HG03045 (cell line): Measurements from ENCODE around the gene SKOR2.

Experiments used
- ATAC-seq: cut with Tn5 transposase; IDR thresholded peaks from one replicate; pipeline ENCODE4 v1.9.1; 2021; ENCODE audit warnings: mild to moderate bottlenecking, moderate library complexity; ENCODE audit not compliant: unreplicated experiment

Gene SKOR2

DNA sequence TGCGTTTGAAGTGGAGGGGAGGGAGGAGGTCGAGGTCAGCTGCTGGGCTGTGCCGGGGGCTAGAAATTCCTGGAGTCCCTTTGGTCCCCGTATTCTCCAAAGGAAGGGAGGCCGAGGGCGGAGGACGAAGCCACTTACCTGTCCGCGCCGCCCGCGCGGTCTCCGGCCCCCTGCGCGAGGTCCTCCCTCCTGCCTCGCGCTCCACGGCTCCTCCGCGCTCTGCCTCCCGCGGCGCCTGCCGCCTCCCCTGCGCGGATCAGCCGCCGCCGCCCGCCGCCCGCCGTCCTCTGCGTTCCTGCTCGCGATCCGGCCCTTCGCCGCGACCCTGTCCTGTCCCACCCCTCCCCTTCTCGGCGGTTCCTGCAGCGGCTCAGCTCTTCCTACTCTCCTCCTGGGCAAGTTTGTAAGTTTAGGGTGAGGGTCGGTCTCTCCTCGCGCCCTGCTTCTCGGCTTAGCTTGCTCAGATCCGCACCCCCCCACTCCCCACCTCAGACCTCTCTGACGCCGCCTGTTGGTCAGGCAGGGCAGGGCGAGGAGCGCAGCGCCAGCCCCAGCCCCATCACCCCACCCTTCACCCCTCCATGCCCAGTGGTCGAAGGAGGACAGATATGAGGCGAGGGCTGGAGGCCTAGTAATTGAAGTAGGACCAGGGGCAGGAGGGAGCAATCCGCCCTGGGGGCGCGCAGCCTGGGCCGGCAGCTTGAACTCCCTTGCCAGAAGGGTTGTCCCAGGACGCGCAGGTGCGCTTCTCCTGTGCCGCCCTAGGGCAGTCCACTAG, 9.7 kb upstream of the SKOR2 start:
- no peak for ATAC-seq

DNA sequence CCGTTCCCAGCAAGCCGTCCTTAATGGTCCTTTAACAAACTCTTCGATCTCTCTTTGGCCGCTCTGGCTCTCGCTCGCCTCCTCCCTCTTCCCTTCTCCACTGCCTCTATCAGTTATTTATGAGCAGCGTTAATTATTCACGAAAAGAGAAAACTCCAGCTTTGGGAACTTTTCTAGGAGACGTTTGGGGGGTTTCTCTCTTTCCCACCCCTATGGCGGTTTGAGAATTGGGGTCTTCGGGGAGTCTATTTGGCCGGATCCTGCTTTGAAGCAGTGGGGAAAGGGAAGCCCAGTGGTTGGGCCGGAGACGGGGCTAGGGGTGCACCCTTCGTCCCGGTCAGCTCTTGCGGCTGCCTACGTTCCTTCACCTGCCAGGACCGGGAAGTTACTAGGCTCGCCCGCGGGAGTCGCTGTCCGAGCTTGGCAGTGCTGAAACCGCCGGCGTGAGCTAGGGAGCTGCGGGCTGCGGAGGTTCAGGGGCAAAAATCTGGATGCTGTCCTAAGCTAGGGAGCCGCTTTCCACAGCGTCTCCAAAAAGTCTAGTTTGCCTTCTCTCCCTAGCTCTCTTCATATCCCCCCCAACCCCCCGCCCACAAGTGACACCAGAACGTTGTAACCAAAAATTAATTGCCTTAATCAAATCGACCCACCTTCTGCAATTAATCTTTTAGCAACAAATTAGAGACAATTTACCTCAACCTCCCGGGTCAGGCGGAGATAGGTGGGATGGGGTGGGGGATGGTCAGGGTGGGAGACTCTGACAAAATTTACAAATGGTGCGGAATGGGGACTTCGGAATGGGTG, 8.9 kb upstream of the SKOR2 start:
- ATAC-seq = no peak

- ATAC-seq = no peak
Observed at GRCh38 chr18:47254341-47254939, 3.0 kb upstream of the SKOR2 start.

DNA sequence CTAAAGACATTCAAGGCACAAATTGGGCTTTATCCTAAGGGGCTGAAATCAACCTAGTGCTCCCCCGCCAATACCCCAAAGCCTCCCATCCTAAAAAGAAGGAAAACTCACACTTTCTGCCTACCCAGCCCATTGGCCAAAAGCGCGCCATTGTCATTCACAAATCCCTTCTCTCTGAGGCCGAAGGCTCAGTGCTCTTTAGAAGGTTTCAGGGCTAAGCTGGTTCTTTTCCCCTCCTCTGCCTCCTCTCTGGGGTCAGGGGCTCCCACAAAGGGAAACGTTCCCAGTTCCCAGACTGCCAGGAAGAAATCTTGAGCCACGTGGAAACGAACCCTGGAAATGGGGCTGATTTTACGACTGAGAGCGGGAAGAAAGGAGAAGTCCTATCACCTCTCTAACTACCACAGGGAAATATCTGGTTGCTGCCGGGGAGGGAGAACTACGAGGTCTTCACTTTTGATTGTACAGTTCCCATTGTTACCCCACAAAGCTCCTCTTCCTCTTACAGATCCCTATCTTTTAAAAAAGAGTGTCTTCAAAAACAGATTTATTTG, 1.7 kb upstream of the SKOR2 start:
- no peak for ATAC-seq

- no peak for ATAC-seq
Observed at GRCh38 chr18:47250391-47251046, 941 bp downstream of the SKOR2 start.

DNA sequence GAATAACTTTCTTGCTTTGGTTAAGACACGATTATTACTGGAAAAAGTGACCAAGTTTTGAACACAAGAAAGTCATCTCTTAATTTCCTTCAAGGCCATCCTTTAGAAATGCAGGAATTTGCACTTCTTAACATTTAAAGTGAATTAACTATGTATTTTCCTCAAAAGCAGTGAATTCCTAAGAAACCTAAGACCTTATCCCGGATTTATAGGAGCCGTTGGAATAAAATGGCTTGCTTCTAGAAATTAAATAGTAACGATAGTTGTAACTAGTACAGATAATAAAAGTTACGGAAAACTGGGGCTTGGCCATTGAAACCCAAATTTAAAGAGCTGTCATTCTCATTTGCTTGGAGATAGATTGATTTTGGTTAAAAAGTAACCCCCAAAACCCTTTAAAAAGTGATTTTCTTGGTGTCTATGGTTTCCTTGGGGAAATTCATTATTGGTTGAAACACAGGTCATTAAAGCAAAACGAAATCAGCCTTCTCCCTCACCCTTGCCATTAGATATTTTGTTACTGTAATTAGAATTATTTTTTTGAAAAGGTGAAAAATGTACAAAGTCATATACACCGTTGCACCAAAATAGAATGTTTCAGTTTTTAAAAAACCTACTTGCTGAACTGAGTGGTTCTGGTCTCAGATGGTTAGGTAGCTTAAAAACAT, 2.0 kb downstream of the SKOR2 start:
- no peak for ATAC-seq

DNA sequence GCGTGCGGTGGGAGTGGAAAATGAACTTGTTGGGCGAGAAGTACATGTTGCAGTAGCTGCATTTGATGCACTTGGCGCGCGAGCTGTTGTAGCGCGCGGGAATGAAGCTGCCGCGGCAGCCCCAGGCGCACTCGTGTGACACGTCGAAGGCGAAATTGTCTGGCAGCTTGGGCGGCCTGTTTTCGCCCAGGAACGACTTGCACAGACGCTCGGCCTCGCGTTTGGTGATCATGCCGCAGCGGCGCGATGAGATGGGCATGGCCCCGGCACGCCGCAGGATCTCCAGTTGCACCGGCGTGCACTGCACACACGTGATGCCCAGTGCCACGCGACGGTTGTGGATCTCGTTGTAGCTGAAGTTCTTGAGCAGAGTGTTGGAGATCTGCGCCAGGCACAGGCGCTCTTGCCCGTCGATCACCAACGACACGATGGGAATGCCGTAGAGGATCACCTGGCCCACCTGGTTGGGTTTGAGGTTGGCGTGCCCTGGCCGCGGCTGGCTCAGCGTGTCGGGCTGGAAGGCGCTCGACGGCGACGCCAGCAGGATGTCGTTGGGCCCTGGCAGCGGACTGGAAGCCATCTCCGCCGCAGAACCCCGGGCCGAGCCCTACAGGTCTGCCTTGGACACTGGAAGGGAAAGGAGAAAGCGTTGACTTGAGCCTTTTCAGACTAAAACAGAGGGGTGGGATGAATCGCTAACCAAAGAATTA, 2.7 kb downstream of the SKOR2 start:
- no peak for ATAC-seq

DNA sequence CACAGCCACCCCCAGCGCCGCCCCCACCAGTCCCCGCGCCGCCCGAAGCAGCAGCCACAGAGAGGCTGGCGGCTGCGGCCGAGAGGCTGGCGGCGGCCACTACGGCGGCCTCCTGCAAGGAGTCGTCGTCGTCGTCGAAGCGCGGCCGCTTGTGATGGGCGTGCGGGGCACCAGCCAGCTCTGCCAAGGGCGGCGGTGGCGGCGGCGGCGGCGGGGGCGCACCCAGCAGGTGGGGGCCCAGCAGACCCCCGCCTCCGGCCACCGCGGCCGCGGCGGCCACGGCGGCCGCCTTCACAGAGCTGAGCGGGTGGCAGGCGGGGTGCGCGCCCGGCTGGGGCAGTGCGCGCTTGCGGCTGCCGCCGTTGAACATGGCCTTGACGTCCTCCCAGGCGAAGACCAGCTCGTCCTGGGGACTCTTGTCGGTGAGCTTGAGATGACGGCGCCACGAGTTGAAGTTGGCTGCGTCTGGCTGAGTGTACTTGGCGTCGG, 3.3 kb downstream of the SKOR2 start:
- no peak for ATAC-seq

DNA sequence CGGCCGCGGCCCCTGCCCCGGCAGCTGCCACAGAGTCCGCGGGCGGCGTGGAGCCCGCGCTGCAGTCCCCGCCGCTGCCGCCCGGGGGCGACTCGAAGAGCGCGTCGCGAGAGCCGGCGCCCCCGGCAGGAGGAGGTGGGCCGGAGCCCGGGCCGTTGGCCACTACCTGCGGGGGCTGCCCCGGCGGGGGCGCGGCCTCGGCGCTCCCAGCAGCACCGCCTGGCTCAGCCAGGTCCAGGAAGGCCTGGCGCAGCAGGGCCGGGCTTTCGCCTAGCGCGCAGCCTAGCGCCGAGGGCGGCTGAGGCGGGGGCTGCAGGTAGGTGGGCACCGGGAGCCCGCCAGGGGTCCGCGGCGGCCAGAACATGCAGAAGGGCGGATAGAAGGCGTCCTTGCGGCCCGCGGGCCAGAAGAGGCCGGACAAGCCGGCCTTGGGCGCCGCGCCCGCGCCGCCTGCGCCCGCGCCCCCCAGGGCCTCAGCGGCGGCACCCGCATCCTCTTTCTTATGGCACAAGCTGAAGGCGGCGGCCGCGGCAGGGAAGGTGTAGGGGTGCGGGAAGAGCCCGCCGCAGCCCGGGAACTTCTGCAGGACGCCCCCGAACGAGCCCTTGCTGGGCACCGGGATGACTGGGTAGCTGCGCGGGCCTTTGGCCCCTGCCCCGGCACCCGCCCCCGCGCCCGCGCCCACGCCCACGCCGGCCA, 3.9 kb downstream of the SKOR2 start:
- ATAC-seq = no peak

DNA sequence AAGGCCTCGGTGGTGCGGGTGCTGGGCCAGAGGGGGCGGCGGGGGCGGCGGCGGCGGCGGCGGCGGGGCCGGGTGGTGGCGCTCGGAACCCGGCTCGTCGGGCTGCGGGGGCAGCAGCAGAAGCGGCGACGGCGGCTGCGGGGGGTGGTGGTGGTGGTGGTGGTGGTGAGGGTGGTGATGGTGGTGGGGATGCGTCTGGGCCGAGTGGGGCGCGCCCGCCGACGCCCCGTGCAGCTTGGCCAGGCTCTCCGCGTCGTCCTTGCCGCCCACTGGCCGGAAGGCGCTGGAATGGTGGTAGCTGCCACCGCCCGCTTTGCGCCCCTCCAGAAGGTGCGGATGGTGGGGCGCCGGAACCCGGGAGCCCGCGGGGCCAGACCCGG, 4.4 kb downstream of the SKOR2 start:
- ATAC-seq = no peak

- ATAC-seq = no peak
Observed at GRCh38 chr18:47246027-47246971, 5.2 kb downstream of the SKOR2 start.

- no peak for ATAC-seq
Observed at GRCh38 chr18:47244086-47244485, 7.4 kb downstream of the SKOR2 start.

DNA sequence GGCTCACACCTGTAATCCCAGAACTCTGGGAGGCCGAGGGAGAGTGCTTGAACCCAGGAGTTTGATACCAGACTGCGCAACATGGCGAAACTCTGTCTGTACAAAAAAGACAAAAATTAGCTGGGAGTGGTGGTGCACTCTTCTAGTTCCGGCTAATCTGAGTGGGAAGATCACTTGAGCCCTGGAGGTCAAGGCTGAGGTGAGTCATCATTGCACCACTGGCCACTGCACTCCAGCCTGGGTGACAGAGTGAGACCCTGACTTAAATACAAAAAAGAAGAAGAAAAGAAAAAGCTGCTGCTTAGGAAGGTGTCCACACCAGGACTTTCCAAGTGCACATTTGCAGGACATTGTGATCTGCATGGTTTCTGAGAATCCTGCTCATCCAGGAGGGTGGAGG, 16.4 kb downstream of the SKOR2 start:
- ATAC-seq = no peak

DNA sequence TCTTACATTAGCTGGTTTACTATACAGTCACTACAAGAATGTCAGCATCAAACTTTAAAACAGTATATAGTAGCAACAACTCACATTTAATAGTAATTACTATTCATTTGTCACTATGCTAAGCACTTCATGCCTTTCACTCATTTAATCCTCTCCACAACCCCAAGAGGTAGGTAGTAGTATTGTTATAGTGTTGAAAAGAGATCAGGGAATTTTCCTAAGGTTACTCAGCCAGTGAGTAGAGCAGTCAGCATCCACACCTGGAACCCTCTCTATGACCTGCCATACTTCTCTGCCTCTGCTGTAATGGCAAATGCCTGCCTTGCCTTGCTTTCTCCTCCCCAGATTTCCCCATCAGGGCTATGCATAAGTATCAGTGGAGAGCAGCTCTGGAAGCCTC, 24.8 kb downstream of the SKOR2 start:
- no peak for ATAC-seq

GRCh38 chr18:47215554-47216138, 35.8 kb downstream of the SKOR2 start:
- no peak for ATAC-seq

DNA sequence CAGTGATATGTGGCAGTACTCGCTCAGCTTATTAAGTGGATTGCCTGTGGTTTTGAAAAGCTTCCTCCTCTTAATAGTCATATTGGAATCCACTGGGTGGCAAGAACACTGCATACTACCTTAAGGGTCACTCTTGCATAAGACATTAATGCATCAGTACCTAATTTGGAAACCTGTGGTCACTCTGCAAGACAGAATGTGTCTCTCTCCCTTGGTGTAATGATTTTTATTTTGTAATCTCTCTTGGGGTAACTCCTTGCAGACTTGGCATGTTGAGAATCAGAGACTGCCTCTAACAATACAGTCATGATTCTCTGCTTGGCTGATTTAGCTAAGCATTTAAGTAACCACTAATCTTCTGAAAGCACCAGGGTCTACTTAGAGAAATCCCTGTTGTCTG, 42.3 kb downstream of the SKOR2 start:
- ATAC-seq = no peak

DNA sequence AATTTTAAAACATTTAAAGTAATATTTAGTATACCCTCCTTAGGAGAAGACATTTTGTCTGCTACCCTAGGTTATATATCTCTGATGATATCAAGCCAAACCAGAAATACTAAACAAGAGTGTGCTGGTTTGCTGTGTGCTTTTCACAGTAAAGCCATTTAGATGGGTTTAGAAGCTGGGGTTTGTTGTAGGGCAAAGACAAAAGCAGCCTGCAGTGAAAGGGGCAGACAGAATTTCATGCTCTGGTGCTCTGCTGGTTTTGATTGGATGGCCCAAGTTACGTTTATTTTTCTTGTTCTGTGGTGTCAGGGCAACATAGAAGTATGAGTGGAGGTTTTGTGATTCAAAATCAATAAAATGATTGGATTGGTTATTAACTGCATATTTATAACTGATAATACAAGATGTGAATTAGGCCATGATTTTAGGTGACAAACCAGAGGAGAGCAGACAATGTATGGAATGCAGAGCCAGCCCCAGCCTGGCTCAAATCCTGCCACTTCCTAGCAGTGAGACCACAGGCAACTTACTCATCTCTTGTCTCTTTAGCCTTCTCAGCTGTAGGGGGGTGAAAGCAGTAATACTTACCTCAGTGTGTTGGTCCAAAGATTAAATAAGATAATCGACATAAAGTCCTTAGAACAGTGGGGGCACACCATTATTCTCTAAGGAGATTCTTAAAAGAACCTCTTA, 44.4 kb downstream of the SKOR2 start:
- no peak for ATAC-seq
